PC-9 (cell line): ENCODE data around the gene MELTF. TPM values are rescaled to one million over a fixed set of nuclear protein-coding genes. Genes with fewer than 3 reads are reported as not detected.
A peak's percentile ranks its signal among the peaks of the same experiment; 100 is the strongest.

Experiments used
- BruUV-seq: library from RNA; stranded (reverse); fragments of 400-500 nt; replicated peaks from 2 replicates; lab custom pipeline; 2021; lab: Mats Ljungman, UMichigan
- CTCF ChIA-PET: fragments of 300-600 bp; sonication (Branson Sonifier 250); formaldehyde crosslinking; loops from one replicate; lab custom pipeline; 2022; ENCODE audit warnings: antibody characterized with exemption; lab: Charles Lee
- POLR2A ChIA-PET: fragments of 300-600 bp; sonication (Branson Sonifier 250); formaldehyde crosslinking; loops from one replicate; lab custom pipeline; 2022; ENCODE audit warnings: antibody characterized with exemption; ENCODE audit not compliant: unreplicated experiment; lab: Charles Lee
- DNase-seq, 2 experiments: peaks; one replicate each; pipeline versions ENCODE4 v3.0.0 to v3.0.0-alpha.2; 2015 to 2022; ENCODE audit warnings: mixed read lengths in 1 of 2
- H2AFZ ChIP-seq: fragments of 200-600 bp; sonication (generic); 2 replicates; pipeline ENCODE4 v1.8.1; 2017; ENCODE audit warnings: antibody characterized with exemption
- H3F3A ChIP-seq: fragments of 200-600 bp; sonication (generic); 2 replicates; pipeline ENCODE4 v1.8.1; 2017; ENCODE audit warnings: antibody characterized with exemption, mild to moderate bottlenecking, low read depth; ENCODE audit not compliant: insufficient read depth
- H3K27ac ChIP-seq: fragments of 200-600 bp; sonication (generic); 2 replicates; pipeline ENCODE4 v1.6.1; 2016; ENCODE audit warnings: mixed run types
- H3K27me3 ChIP-seq: fragments of 200-600 bp; sonication (generic); 2 replicates; pipeline ENCODE4 v1.6.1; 2016; ENCODE audit warnings: low read depth, mixed run types; ENCODE audit not compliant: insufficient read depth
- H3K36me3 ChIP-seq: fragments of 200-600 bp; sonication (generic); 2 replicates; pipeline ENCODE4 v1.6.1; 2016; ENCODE audit warnings: low read depth, mixed run types
- H3K4me1 ChIP-seq: fragments of 200-600 bp; sonication (generic); replicated peaks from 2 replicates; pipeline ENCODE4 v1.6.1; 2016; ENCODE audit warnings: mixed run types; ENCODE audit not compliant: insufficient read depth
- H3K4me2 ChIP-seq: fragments of 200-600 bp; sonication (generic); 2 replicates; pipeline ENCODE4 v1.6.1; 2017; ENCODE audit warnings: mixed run types
- H3K4me3 ChIP-seq: fragments of 200-600 bp; sonication (generic); 2 replicates; pipeline ENCODE4 v1.6.1; 2016; ENCODE audit warnings: mixed run types
- H3K79me2 ChIP-seq: fragments of 200-600 bp; sonication (generic); 2 replicates; pipeline ENCODE4 v1.6.1; 2017; ENCODE audit warnings: low read depth, mixed run types
- H3K9me2 ChIP-seq: fragments of 200-600 bp; sonication (generic); 2 replicates; pipeline ENCODE4 v1.8.1; 2017; ENCODE audit warnings: mild to moderate bottlenecking; ENCODE audit not compliant: insufficient read depth
- H3K9me3 ChIP-seq: fragments of 200-600 bp; sonication (generic); 2 replicates; pipeline ENCODE4 v1.8.1; 2016; ENCODE audit warnings: low read depth; ENCODE audit not compliant: insufficient read depth
- H4K20me1 ChIP-seq: fragments of 200-600 bp; sonication (generic); 2 replicates; pipeline ENCODE4 v1.8.1; 2017; ENCODE audit not compliant: insufficient read depth
- CTCF ChIP-seq: fragments of 200-600 bp; sonication (generic); conservative IDR thresholded peaks from 2 replicates; pipeline ENCODE4 v1.6.1; 2017; ENCODE audit warnings: mixed run types, antibody characterized with exemption, mild to moderate bottlenecking, moderate library complexity
- EZH2 ChIP-seq: fragments of 200-600 bp; sonication (generic); IDR thresholded peaks from 2 replicates; pipeline ENCODE4 v1.8.0; 2017; ENCODE audit warnings: antibody characterized with exemption, low read depth
- intact Hi-C: fragments of 100-400 bp; cut with micrococcal nuclease; formaldehyde crosslinking; loops from one replicate; pipeline ENCODE4 v1.10.0; 2022; ENCODE audit not compliant: unreplicated experiment
- total RNA-seq: library from RNA; stranded (reverse); gene quantifications from 2 replicates; pipeline ENCODE4 v1.2.3, GENCODE V29; 2021

Gene MELTF
- total RNA-seq, 1 experiment from 2014 or later: 154 TPM

- ChIA-PET CTCF (interaction anchor here (0.7 to 1.1 kb wide), 3 partner anchors 24 to 690 kb away, joined by 3 to 5 read pairs (median 5); no protein-coding TSS in a partner anchor), POLR2A (interaction anchor here (0.5 kb wide), 1 partner anchor 759 kb away, joined by 3 read pairs; no protein-coding TSS in a partner anchor)
- H3K79me2 ChIP-seq: no peaks in the 10 kb centered on the region
- BruUV-seq: TSS peak; percentile 29
- H2AFZ ChIP-seq: no peak overlapping the region
- DNase-seq: no peak
- no peaks in the 10 kb centered on the region for H3K9me3 ChIP-seq
- no peak for TF ChIP-seq EZH2
- no peak for TF ChIP-seq CTCF
- H3K36me3 ChIP-seq: no peaks in the 10 kb centered on the region
- intact Hi-C loops: no loop called here
- no peaks in the 10 kb centered on the region for H3F3A ChIP-seq
- H3K27ac ChIP-seq: no peak overlapping the region
- no peaks in the 10 kb centered on the region for H3K9me2 ChIP-seq
- no peaks in the 10 kb centered on the region for H3K27me3 ChIP-seq
- H3K4me1 ChIP-seq: no peaks in the 10 kb centered on the region
- H4K20me1 ChIP-seq: no peaks in the 10 kb centered on the region
- no peak overlapping the region for H3K4me3 ChIP-seq
- H3K4me2 ChIP-seq: no peak overlapping the region; the same call in 1 of the 2 replicates
Measured at GRCh38 chr3:197003461-197004385, 25.9 kb downstream of the MELTF start.

GRCh38 chr3:197002701-197003454 is 26.7 kb downstream of the MELTF start:
- intact Hi-C loops: no loop called here
- Histone ChIP-seq H3K9me2 (no peaks in the 10 kb centered on the region), H2AFZ (no peak overlapping the region), H3K27ac (no peak overlapping the region), H3K79me2 (no peaks in the 10 kb centered on the region), H3F3A (no peaks in the 10 kb centered on the region), H4K20me1 (no peaks in the 10 kb centered on the region), H3K4me1 (no peaks in the 10 kb centered on the region), H3K27me3 (no peaks in the 10 kb centered on the region), H3K36me3 (no peaks in the 10 kb centered on the region), H3K4me2 (no peak overlapping the region), H3K4me3 (no peak overlapping the region), H3K9me3 (no peaks in the 10 kb centered on the region)
- BruUV-seq: no TSS peak
- ChIA-PET POLR2A (interaction anchor here (0.6 kb wide), 1 partner anchor 585 kb away, joined by 10 read pairs; no protein-coding TSS in a partner anchor), CTCF (interaction anchor here (0.7 to 1.1 kb wide), 3 partner anchors 25 to 691 kb away, joined by 3 to 5 read pairs (median 5); no protein-coding TSS in a partner anchor)
- no peak for TF ChIP-seq EZH2
- DNase-seq: peak in 1 of 2 experiments; percentile 68

GRCh38 chr3:197001972-197002700 is 27.5 kb downstream of the MELTF start:
- intact Hi-C loops: no loop called here
- DNase-seq: no peak
- Histone ChIP-seq H3F3A (no peaks in the 10 kb centered on the region), H3K27me3 (no peaks in the 10 kb centered on the region), H3K9me2 (no peaks in the 10 kb centered on the region), H3K36me3 (no peaks in the 10 kb centered on the region), H3K79me2 (no peaks in the 10 kb centered on the region), H2AFZ (no peak overlapping the region), H3K4me1 (no peaks in the 10 kb centered on the region), H3K4me2 (no peak overlapping the region), H3K4me3 (no peak overlapping the region), H3K27ac (no peak overlapping the region), H4K20me1 (no peaks in the 10 kb centered on the region), H3K9me3 (no peaks in the 10 kb centered on the region)
- BruUV-seq: TSS peak; percentile 53
- ChIA-PET POLR2A (no interaction called here), CTCF (no interaction called here)
- TF ChIP-seq CTCF (no peak), EZH2 (no peak)
